Measurements from ENCODE around the gene LUZP4.

Gene LUZP4

DNA sequence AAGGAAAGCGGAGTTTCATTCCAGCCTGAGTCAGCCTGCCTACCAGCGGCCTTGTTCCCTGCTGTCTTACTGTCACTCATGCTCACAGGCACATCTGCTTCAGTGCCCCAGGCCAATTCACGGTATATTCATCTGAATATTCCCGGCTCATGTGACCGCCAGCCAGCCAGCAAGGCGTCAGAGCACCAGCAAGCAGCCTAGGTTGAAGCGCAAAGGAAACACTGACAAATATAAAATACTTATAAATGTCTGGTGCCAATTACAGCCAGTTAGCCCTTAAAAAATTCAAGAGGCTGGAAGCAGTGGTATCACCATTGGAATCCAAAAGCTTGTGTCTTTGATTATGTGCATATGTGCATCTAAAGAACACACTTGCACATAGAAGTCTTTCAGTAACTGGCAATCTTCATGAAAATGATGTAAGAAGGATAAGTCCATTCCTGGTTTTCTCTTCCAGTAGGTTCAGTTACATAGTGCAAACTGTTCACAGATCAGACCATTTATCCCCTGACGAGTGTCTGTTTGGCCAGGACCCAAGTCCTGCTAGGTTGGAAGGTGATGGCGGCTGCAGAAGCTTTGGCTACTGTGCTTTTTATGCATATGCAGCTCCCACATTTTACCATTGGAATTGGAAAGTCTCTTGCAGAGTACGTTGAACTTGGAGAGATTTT, 61.3 kb downstream of the LUZP4 start:
- H3K27ac ChIP-seq: no peak overlapping the region
- TF ChIP-seq ZFX (IDR thresholded peaks at IDR 0.05): no peak
- TF ChIP-seq, protein P1, sequence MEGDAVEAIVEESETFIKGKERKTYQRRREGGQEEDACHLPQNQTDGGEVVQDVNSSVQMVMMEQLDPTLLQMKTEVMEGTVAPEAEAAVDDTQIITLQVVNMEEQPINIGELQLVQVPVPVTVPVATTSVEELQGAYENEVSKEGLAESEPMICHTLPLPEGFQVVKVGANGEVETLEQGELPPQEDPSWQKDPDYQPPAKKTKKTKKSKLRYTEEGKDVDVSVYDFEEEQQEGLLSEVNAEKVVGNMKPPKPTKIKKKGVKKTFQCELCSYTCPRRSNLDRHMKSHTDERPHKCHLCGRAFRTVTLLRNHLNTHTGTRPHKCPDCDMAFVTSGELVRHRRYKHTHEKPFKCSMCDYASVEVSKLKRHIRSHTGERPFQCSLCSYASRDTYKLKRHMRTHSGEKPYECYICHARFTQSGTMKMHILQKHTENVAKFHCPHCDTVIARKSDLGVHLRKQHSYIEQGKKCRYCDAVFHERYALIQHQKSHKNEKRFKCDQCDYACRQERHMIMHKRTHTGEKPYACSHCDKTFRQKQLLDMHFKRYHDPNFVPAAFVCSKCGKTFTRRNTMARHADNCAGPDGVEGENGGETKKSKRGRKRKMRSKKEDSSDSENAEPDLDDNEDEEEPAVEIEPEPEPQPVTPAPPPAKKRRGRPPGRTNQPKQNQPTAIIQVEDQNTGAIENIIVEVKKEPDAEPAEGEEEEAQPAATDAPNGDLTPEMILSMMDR (conservative IDR thresholded peaks at IDR 0.05): no peak

DNA sequence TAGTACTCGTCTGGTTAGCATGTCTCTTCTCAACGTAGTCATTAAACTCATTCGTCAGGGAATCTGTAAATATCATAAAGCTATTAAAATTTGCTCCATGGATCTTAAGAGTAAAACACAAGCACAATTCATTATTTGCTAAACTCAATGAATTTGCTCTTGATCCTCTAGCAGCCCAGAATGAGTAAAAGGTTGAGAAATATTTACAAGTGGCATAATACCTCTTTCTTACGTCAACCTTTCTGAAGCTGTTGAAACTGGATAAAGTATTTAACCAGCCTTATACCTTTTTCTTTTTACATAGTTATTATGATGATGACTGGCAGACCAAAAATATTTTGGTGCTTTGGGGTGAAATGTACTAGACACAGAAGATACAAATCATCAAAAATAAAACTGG, 66.9 kb downstream of the LUZP4 start:
- H3K27ac ChIP-seq: no peak overlapping the region
- TF ChIP-seq, protein P1 (conservative IDR thresholded peaks at IDR 0.05): no peak
- no peak for TF ChIP-seq ZFX (IDR thresholded peaks at IDR 0.05)
